Activated naive CD8-positive, alpha-beta T cell treated with anti-CD3 and anti-CD28 coated beads for 36 hours (primary cell): ENCODE measurements around the gene CDCA3. TPM values are rescaled to one million over a fixed set of nuclear protein-coding genes. Genes with fewer than 3 reads are reported as not detected.

Experiments used
- DNase-seq: peaks from one replicate; pipeline ENCODE4 v3.0.0; 2021
- H3K27ac Mint-ChIP-seq: one replicate; pipeline ENCODE4 v1.8.0; 2022; ENCODE audit warnings: mild to moderate bottlenecking, moderate library complexity, mixed read lengths
- H3K27me3 Mint-ChIP-seq: one replicate; pipeline ENCODE4 v1.8.0; 2022; ENCODE audit warnings: mild to moderate bottlenecking, mixed read lengths
- H3K36me3 Mint-ChIP-seq: one replicate; pipeline ENCODE4 v1.8.0; 2021; ENCODE audit warnings: mild to moderate bottlenecking, mixed read lengths
- H3K4me1 Mint-ChIP-seq: one replicate; pipeline ENCODE4 v1.8.0; 2021; ENCODE audit warnings: mixed read lengths
- H3K4me3 Mint-ChIP-seq: one replicate; pipeline ENCODE4 v1.8.0; 2022; ENCODE audit warnings: mild to moderate bottlenecking, moderate library complexity, mixed read lengths
- H3K9me3 Mint-ChIP-seq: one replicate; pipeline ENCODE4 v1.8.0; 2022; ENCODE audit warnings: mixed read lengths
- total RNA-seq, 2 experiments: library from RNA; stranded (reverse); gene quantifications; one replicate each; pipeline ENCODE4 v1.2.3, GENCODE V29; 2021

CDCA3 gene
- total RNA-seq, 2 experiments from 2014 or later, result 62.5 to 64.0 TPM

- no peak overlapping the region for H3K27ac Mint-ChIP-seq
- H3K4me1 Mint-ChIP-seq, result no peaks in the 10 kb centered on the region
- H3K36me3 Mint-ChIP-seq, result no peaks in the 10 kb centered on the region
- no peaks in the 10 kb centered on the region for H3K27me3 Mint-ChIP-seq
- no peaks in the 10 kb centered on the region for H3K9me3 Mint-ChIP-seq
- no peak for DNase-seq
- no peak overlapping the region for H3K4me3 Mint-ChIP-seq
These were observed 40.3 kb downstream of the CDCA3 start for GRCh38 chr12:6810758-6811157.

GRCh38 chr12:6809056-6809455 lies 42.0 kb downstream of the CDCA3 start:
- no peak overlapping the region for H3K27ac Mint-ChIP-seq
- no peak for DNase-seq
- H3K4me1 Mint-ChIP-seq, result no peaks in the 10 kb centered on the region
- no peaks in the 10 kb centered on the region for H3K9me3 Mint-ChIP-seq
- H3K36me3 Mint-ChIP-seq, result no peaks in the 10 kb centered on the region
- H3K27me3 Mint-ChIP-seq, result no peaks in the 10 kb centered on the region
- H3K4me3 Mint-ChIP-seq, result no peak overlapping the region

GRCh38 chr12:6807170-6807569 lies 43.9 kb downstream of the CDCA3 start:
- H3K36me3 Mint-ChIP-seq, result no peaks in the 10 kb centered on the region
- H3K27ac Mint-ChIP-seq, result no peak overlapping the region
- H3K4me3 Mint-ChIP-seq, result no peak overlapping the region
- no peaks in the 10 kb centered on the region for H3K27me3 Mint-ChIP-seq
- H3K4me1 Mint-ChIP-seq, result no peaks in the 10 kb centered on the region
- H3K9me3 Mint-ChIP-seq, result no peaks in the 10 kb centered on the region
- no peak for DNase-seq

- DNase-seq, result no peak
- H3K4me1 Mint-ChIP-seq, result no peaks in the 10 kb centered on the region
- no peaks in the 10 kb centered on the region for H3K36me3 Mint-ChIP-seq
- H3K27me3 Mint-ChIP-seq, result peaks cover 22% of the 10 kb centered on the region
- no peak overlapping the region for H3K4me3 Mint-ChIP-seq
- H3K9me3 Mint-ChIP-seq, result no peaks in the 10 kb centered on the region
- no peak overlapping the region for H3K27ac Mint-ChIP-seq
These were observed 51.9 kb downstream of the CDCA3 start for GRCh38 chr12:6799147-6799546.

Other genes with a start within 250 kb of the CDCA3 start
- 100 to 1,000 TPM; 262 to 293 TPM for gene CHD4, start 243.9 kb downstream of the CDCA3 start, total RNA-seq
- 1 to 10 TPM; 7.3 to 7.9 TPM for gene LPAR5, start 215.3 kb downstream of the CDCA3 start, total RNA-seq
- gene ACRBP, start 203.9 kb downstream of the CDCA3 start, total RNA-seq, result 1 to 10 TPM in 1 of 2 experiments, under 1 TPM in 1; 0.86 to 1.2 TPM
- gene ING4, start 188.2 kb downstream of the CDCA3 start, total RNA-seq, result 10 to 100 TPM; 10.9 to 11.1 TPM
- gene ZNF384, start 161.9 kb downstream of the CDCA3 start, total RNA-seq, result 10 to 100 TPM; 60.6 to 61.8 TPM
- gene PIANP, start 150.5 kb downstream of the CDCA3 start, total RNA-seq, result under 1 TPM in 1 of 2 experiments, not detected in 1; 0.37 TPM
- 10 to 100 TPM; 37.1 to 41.6 TPM for gene COPS7A, start 127.2 kb downstream of the CDCA3 start, total RNA-seq
- 100 to 1,000 TPM; 134 to 141 TPM for gene MLF2, start 98.1 kb downstream of the CDCA3 start, total RNA-seq
- gene PTMS, start 84.9 kb downstream of the CDCA3 start, total RNA-seq, result 10 to 100 TPM; 23.3 to 25.1 TPM
- 10 to 100 TPM; 64.8 to 67.7 TPM for gene LAG3, start 78.8 kb downstream of the CDCA3 start, total RNA-seq
- 1 to 10 TPM; 2.2 to 2.5 TPM for gene CD4, start 61.8 kb downstream of the CDCA3 start, total RNA-seq
- under 1 TPM; 0.54 to 0.76 TPM for gene GPR162, start 29.5 kb downstream of the CDCA3 start, total RNA-seq
- gene P3H3, start 22.9 kb downstream of the CDCA3 start, total RNA-seq, result under 1 TPM; 0.36 to 0.60 TPM
- under 1 TPM in 1 of 2 experiments, not detected in 1; 0.10 TPM for gene GNB3, start 10.4 kb downstream of the CDCA3 start, total RNA-seq
- 100 to 1,000 TPM; 125 to 127 TPM for gene USP5, start 864 bp upstream of the CDCA3 start, total RNA-seq
- 1,000 to 10,000 TPM; 1,593 to 1,653 TPM for gene TPI1, start 16.2 kb upstream of the CDCA3 start, total RNA-seq
- gene SPSB2, start 22.0 kb upstream of the CDCA3 start, total RNA-seq, result 1 to 10 TPM; 2.7 to 3.0 TPM
- gene LRRC23, start 53.5 kb upstream of the CDCA3 start, total RNA-seq, result 1 to 10 TPM; 3.0 to 4.1 TPM
- 100 to 1,000 TPM; 140 to 141 TPM for gene ENO2, start 63.3 kb upstream of the CDCA3 start, total RNA-seq
- gene ATN1, start 76.7 kb upstream of the CDCA3 start, total RNA-seq, result 10 to 100 TPM; 27.6 to 28.5 TPM
- not detected for gene RNU7-1, start 92.5 kb upstream of the CDCA3 start, total RNA-seq
- 100 to 1,000 TPM; 203 to 208 TPM for gene C12orf57, start 92.7 kb upstream of the CDCA3 start, total RNA-seq
- 100 to 1,000 TPM; 457 to 467 TPM for gene PTPN6, start 100.1 kb upstream of the CDCA3 start, total RNA-seq
- 100 to 1,000 TPM; 556 to 557 TPM for gene PHB2, start 119.4 kb upstream of the CDCA3 start, total RNA-seq
- gene EMG1, start 119.6 kb upstream of the CDCA3 start, total RNA-seq, result 100 to 1,000 TPM; 130 to 140 TPM
- 10 to 100 TPM; 23.3 to 23.8 TPM for gene LPCAT3, start 167.2 kb upstream of the CDCA3 start, total RNA-seq
- under 1 TPM; 0.47 to 0.66 TPM for gene C1S, start 209.4 kb upstream of the CDCA3 start, total RNA-seq
- 1 to 10 TPM; 1.6 to 2.5 TPM for gene C1R, start 241.2 kb upstream of the CDCA3 start, total RNA-seq